Measurements from ENCODE around the gene KMT2C. TPM values are rescaled to one million over a fixed set of nuclear protein-coding genes. Genes with fewer than 3 reads are reported as not detected.

Gene KMT2C
- total RNA-seq, 1 donor from 2014 or later = 54.7 TPM

DNA sequence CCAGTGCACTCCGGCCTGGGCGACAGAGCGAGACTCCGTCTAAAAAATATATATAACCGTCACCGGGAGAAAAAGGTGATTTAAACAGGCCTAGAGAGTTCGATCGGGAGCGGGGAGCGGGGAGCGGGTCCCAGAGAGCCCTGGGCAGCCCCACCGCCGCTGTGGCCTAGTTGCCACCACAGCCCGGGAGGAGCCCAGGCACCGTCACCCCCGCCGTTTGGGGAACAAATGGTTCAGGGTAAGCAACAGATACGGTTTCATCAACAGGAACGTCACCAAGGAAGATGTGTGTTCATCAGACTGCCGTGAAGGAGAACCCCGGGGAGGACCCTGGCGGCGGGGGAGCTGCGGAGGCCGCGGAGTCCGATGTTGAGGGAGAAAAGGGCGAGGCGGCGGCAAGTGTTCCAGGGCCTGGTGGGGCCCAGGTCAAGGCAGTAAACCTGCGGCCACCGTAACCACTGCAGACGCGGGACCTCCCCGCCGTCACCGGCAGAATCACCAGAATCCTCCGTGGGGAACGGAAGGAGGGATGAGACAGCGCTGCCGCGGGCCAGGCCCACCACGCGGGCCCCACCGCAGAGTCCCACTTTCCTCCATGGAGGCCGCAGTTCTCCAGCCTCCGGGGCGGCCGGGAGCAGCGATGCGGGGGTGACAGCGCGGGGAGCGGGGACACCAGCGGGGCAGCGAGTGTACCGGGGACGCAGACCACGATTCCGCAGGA lies 306.9 kb downstream of the KMT2C start:
- no peak overlapping the region for H3K27ac Mint-ChIP-seq (ENCODE audit: unreplicated experiment)
- no peaks in the 10 kb centered on the region for H3K27me3 Mint-ChIP-seq (ENCODE audit: low read depth)
- H3K4me3 Mint-ChIP-seq = no peak overlapping the region
- H3K9me3 Mint-ChIP-seq = peaks cover 7% of the 10 kb centered on the region
- TF ChIP-seq, protein P1, sequence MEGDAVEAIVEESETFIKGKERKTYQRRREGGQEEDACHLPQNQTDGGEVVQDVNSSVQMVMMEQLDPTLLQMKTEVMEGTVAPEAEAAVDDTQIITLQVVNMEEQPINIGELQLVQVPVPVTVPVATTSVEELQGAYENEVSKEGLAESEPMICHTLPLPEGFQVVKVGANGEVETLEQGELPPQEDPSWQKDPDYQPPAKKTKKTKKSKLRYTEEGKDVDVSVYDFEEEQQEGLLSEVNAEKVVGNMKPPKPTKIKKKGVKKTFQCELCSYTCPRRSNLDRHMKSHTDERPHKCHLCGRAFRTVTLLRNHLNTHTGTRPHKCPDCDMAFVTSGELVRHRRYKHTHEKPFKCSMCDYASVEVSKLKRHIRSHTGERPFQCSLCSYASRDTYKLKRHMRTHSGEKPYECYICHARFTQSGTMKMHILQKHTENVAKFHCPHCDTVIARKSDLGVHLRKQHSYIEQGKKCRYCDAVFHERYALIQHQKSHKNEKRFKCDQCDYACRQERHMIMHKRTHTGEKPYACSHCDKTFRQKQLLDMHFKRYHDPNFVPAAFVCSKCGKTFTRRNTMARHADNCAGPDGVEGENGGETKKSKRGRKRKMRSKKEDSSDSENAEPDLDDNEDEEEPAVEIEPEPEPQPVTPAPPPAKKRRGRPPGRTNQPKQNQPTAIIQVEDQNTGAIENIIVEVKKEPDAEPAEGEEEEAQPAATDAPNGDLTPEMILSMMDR (conservative IDR thresholded peaks at IDR 0.05) = no peak
- H3K4me1 Mint-ChIP-seq = no peaks in the 10 kb centered on the region
- H3K36me3 Mint-ChIP-seq (ENCODE audit: low read depth) = peaks cover 43% of the 10 kb centered on the region
- no peak for DNase-seq (ENCODE audit: low read depth, low spot score)

DNA sequence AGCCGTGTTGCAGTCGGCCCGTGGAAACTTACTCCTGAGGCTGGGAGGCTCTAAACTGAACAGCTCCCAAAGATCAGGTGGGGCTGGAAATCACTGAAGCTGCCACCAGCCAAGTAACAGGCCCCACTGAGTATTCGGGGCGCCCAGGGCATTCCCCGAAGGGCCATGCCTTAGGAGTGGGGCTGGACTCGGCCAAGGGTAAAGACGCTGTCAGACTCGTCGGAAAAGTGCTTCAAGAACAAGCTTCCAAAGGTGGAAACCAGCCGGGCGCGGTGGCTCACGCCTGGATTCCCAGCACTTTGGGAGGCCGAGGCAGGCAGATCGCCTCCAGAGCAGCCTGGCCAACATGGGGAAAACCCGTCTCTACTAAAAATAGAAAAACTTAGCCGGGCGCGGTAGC lies 307.6 kb downstream of the KMT2C start:
- H3K9me3 Mint-ChIP-seq = peaks cover 7% of the 10 kb centered on the region
- DNase-seq (ENCODE audit: low read depth, low spot score) = no peak

DNA sequence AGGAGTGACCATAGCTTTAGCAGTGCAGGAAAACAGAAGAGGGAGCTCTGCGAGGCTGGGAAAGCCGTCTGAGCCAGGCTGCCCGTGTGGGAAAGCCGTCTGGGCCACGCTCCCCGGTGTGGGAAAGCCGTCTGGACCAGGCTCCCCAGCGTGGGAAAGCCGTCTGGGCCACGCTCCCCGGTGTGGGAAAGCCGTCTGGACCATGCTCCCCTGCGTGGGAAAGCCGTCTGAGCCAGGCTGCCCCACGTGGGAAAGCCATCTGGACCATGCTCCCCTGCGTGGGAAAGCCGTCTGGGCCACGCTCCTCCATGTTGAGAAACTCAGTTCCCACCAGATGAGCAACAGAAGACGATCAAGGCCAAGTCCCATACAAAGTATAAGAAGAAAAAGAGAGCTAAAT lies 308.6 kb downstream of the KMT2C start:
- Mint-ChIP-seq H3K9me3 (peaks cover 7% of the 10 kb centered on the region), H3K27me3 (ENCODE audit: low read depth) (no peaks in the 10 kb centered on the region), H3K4me1 (no peaks in the 10 kb centered on the region), H3K27ac (ENCODE audit: unreplicated experiment) (no peak overlapping the region), H3K36me3 (ENCODE audit: low read depth) (peaks cover 54% of the 10 kb centered on the region), H3K4me3 (no peak overlapping the region)
- TF ChIP-seq, protein P1 (conservative IDR thresholded peaks at IDR 0.05) = no peak
- no peak for DNase-seq (ENCODE audit: low read depth, low spot score)

More for the DNA sequence above, 307.6 kb downstream of the KMT2C start:
- TF ChIP-seq, protein P1 (conservative IDR thresholded peaks at IDR 0.05) = no peak
- no peaks in the 10 kb centered on the region for H3K27me3 Mint-ChIP-seq (ENCODE audit: low read depth)
- no peak overlapping the region for H3K27ac Mint-ChIP-seq (ENCODE audit: unreplicated experiment)
- peaks cover 46% of the 10 kb centered on the region for H3K36me3 Mint-ChIP-seq (ENCODE audit: low read depth)
- no peaks in the 10 kb centered on the region for H3K4me1 Mint-ChIP-seq
- no peak overlapping the region for H3K4me3 Mint-ChIP-seq

DNA sequence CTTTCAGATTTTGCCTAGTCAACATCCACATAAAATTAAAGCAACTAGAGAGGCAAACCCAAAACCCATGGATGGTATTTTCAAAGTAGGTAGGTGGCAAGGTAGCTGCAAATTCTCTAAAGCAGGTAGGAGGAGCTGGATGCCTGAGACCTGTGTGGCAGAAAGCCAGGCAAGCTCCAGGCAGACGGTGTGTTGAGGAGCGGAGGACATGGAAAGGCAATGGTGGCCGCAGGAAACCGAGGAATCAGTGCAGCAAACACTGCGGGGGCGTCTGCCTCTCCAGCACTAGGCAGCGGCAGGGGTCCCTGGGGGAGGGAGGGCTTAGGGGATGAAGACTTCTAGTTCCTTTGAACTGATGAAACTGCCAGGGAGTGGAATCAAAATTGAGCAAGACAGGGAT lies 309.1 kb downstream of the KMT2C start:
- TF ChIP-seq, protein P1 (conservative IDR thresholded peaks at IDR 0.05) = no peak
- Mint-ChIP-seq H3K36me3 (ENCODE audit: low read depth) (peaks cover 53% of the 10 kb centered on the region), H3K9me3 (peaks cover 7% of the 10 kb centered on the region), H3K4me1 (no peaks in the 10 kb centered on the region), H3K27ac (ENCODE audit: unreplicated experiment) (no peak overlapping the region), H3K27me3 (ENCODE audit: low read depth) (no peaks in the 10 kb centered on the region), H3K4me3 (no peak overlapping the region)
- DNase-seq (ENCODE audit: low read depth, low spot score) = no peak

DNA sequence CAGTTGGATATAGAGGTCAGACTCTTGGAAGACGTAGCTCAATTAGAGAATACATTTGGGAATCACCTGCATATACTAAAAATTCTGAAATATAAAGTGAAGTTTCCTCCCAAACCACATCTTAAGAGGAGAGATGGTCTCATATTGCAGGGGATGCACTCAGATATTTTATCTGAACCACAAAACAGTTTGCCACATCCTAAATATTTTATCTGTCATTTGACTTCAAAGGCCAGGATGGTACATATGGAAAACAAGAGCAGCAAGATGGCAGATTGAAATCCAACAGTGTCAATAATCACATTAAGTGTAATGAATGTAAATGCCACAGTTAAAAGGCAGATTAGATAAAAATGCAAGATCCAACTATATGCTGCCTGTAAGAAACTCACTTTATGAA lies 313.3 kb downstream of the KMT2C start:
- DNase-seq (ENCODE audit: low read depth, low spot score) = no peak
- H3K4me1 Mint-ChIP-seq = no peaks in the 10 kb centered on the region
- peaks cover 62% of the 10 kb centered on the region for H3K36me3 Mint-ChIP-seq (ENCODE audit: low read depth)
- no peak overlapping the region for H3K4me3 Mint-ChIP-seq
- peaks cover 7% of the 10 kb centered on the region for H3K9me3 Mint-ChIP-seq
- TF ChIP-seq, protein P1 (conservative IDR thresholded peaks at IDR 0.05) = no peak
- H3K27me3 Mint-ChIP-seq (ENCODE audit: low read depth) = no peaks in the 10 kb centered on the region
- H3K27ac Mint-ChIP-seq (ENCODE audit: unreplicated experiment) = no peak overlapping the region
